HepG2 (cell line): ENCODE measurements around the gene PPIA. TPM values are rescaled to one million over a fixed set of nuclear protein-coding genes. Genes with fewer than 3 reads are reported as not detected.

Experiments
- ATAC-seq: fragments of 200-7000 bp; cut with Tn5 transposase; 3 replicates; pipeline ENCODE4 v1.9.1; 2020; ENCODE audit warnings: mild to moderate bottlenecking, moderate library complexity
- BruUV-seq: library from RNA; stranded (reverse); fragments of 400-500 nt; replicated peaks from 2 replicates; lab custom pipeline; 2021; lab: Mats Ljungman, UMichigan
- CTCF ChIA-PET: fragments of 300-600 bp; formaldehyde crosslinking; extraction: SDS; loops from one replicate; lab custom pipeline; 2021; ENCODE audit warnings: low total read pairs, inconsistent platforms, low intra/inter-chr PET ratio; lab: Yijun Ruan, JAX
- POLR2A ChIA-PET: fragments of 350-600 bp; sonication (Branson Sonifier 250); formaldehyde crosslinking; loops from one replicate; lab custom pipeline; 2020; ENCODE audit warnings: antibody characterized with exemption, inconsistent platforms; lab: Yijun Ruan, JAX
- DNase-seq: peaks from one replicate; pipeline ENCODE4 v3.0.0-alpha.2; 2015; ENCODE audit warnings: low spot score
- FAIRE-seq: peaks from 3 replicates; lab custom pipeline; 2011; peaks lifted over from hg19 to GRCh38; lab: Jason Lieb, UNC
- H2AFZ ChIP-seq: one replicate; pipeline ENCODE4 v1.6.1; 2011; ENCODE audit warnings: low read length, inconsistent platforms
- H3K27ac ChIP-seq: fragments of 300-600 bp; 3 replicates; pipeline ENCODE4 v1.8.0; 2011; ENCODE audit warnings: mixed run types, mild to moderate bottlenecking, mixed read lengths, low read length, inconsistent platforms; ENCODE audit not compliant: insufficient read depth; ENCODE audit errors: extremely low read length
- H3K27me3 ChIP-seq, 2 experiments: fragments of 200-600 bp in 1 of 2; 2 replicates in 1 of 2; 3 replicates in 1 of 2; pipeline versions ENCODE4 v1.6.0 to v1.8.0; 2011; ENCODE audit warnings: low read length in 2 of 2, mild to moderate bottlenecking in 2 of 2, moderate library complexity in 2 of 2, inconsistent platforms in 1 of 2; ENCODE audit not compliant: insufficient read depth in 2 of 2, control insufficient read depth in 1 of 2
- H3K36me3 ChIP-seq, 2 experiments: fragments of 200-600 bp in 1 of 2; replicated peaks in 1 of 2; 2 replicates in 1 of 2; 3 replicates in 1 of 2; pipeline versions ENCODE4 v1.5.1 to v1.8.0; 2011; ENCODE audit warnings: low read length in 2 of 2, inconsistent platforms in 1 of 2; ENCODE audit not compliant: insufficient read depth in 2 of 2, control insufficient read depth in 1 of 2
- H3K4me1 ChIP-seq: 2 replicates; pipeline ENCODE4 v1.5.1; 2012; ENCODE audit warnings: low read length, inconsistent platforms; ENCODE audit not compliant: insufficient read depth
- H3K4me2 ChIP-seq: 2 replicates; pipeline ENCODE4 v1.6.0; 2011; ENCODE audit warnings: low read depth, low read length, inconsistent platforms
- H3K4me3 ChIP-seq, 3 experiments: fragments of 200-600 bp in 1 of 3; sonication (generic), shearing (Covaris generic) in 1 of 3; replicated peaks in 1 of 3; 2 replicates each; pipeline ENCODE4 v1.5.1; 2011 to 2016; ENCODE audit warnings: low read length in 3 of 3, inconsistent platforms in 2 of 3, low read depth in 2 of 3, mild to moderate bottlenecking in 2 of 3, control low read depth in 1 of 3, mixed read lengths in 1 of 3; ENCODE audit not compliant: insufficient read depth in 1 of 3
- H3K79me2 ChIP-seq: one replicate; pipeline ENCODE4 v1.6.1; 2011; ENCODE audit warnings: low read length, inconsistent platforms; ENCODE audit not compliant: insufficient read depth
- H3K9ac ChIP-seq: 2 replicates; pipeline ENCODE4 v1.6.0; 2011; ENCODE audit warnings: mild to moderate bottlenecking, low read depth, low read length, inconsistent platforms; ENCODE audit not compliant: insufficient read depth
- H3K9me3 ChIP-seq: 2 replicates; pipeline ENCODE4 v1.5.1; 2012; ENCODE audit warnings: mild to moderate bottlenecking, low read length
- H4K20me1 ChIP-seq: 2 replicates; pipeline ENCODE4 v1.6.0; 2011; ENCODE audit warnings: inconsistent platforms, mild to moderate bottlenecking, low read length, moderate library complexity; ENCODE audit not compliant: insufficient read depth
- ATF7 ChIP-seq, 2 experiments: fragments of 450-650 bp in 1 of 2; sonication (generic) in 1 of 2; formaldehyde crosslinking in 1 of 2; IDR thresholded peaks; 2 replicates each; pipeline versions ENCODE4 v1.4.0 to v1.6.1; 2016 to 2020; ENCODE audit warnings: antibody characterized with exemption in 1 of 2, mild to moderate bottlenecking in 1 of 2, missing genetic modification reagents in 1 of 2
- CCDC6 ChIP-seq: sonication (generic); formaldehyde crosslinking; IDR thresholded peaks from 2 replicates; pipeline ENCODE4 v1.8.1; 2022; ENCODE audit warnings: mild to moderate bottlenecking, missing genetic modification reagents, moderate library complexity
- ELF1 ChIP-seq: sonication (generic); formaldehyde crosslinking; IDR thresholded peaks from 2 replicates; pipeline ENCODE4 v1.4.0; 2020; ENCODE audit warnings: missing genetic modification reagents
- FLYWCH1 ChIP-seq: sonication (generic); formaldehyde crosslinking; IDR thresholded peaks from 2 replicates; pipeline ENCODE4 v1.8.1; 2023; ENCODE audit warnings: mild to moderate bottlenecking, missing genetic modification reagents
- SATB2 ChIP-seq: sonication (generic); formaldehyde crosslinking; IDR thresholded peaks from 2 replicates; pipeline ENCODE4 v1.5.0; 2020; ENCODE audit warnings: missing genetic modification reagents
- TRIM24 ChIP-seq: sonication (generic); formaldehyde crosslinking; IDR thresholded peaks from 2 replicates; pipeline ENCODE4 v1.8.0; 2022; ENCODE audit warnings: mild to moderate bottlenecking, missing genetic modification reagents
- ZNF777 ChIP-seq: sonication (generic); formaldehyde crosslinking; IDR thresholded peaks from 2 replicates; pipeline ENCODE4 v1.4.0; 2020; ENCODE audit warnings: missing genetic modification reagents
- WGBS: methylation state at CpG from one replicate; pipeline ENCODE4 v1.1.6; 2017; ENCODE audit warnings: low lambda C conversion rate; 5-methylcytosine and 5-hydroxymethylcytosine counted together
- in situ Hi-C: cut with HindIII; loops from 2 replicates; pipeline ENCODE4 v1.10.0; 2017; ENCODE audit warnings: low pct_unique_long_range_greater_than_20kb; ENCODE audit not compliant: extremely low pct_ligation_motif_present
- intact Hi-C: fragments of 100-400 bp; cut with micrococcal nuclease; formaldehyde crosslinking; loops from one replicate; pipeline ENCODE4 v1.10.0; 2022; ENCODE audit not compliant: unreplicated experiment
- polyA plus RNA-seq, 8 experiments: library from polyadenylated mRNA; depleted of rRNA in 3 of 8; stranded (reverse) in 7 of 8; unstranded in 1 of 8; fragments of >200 nt; fragmentation: Illumina TruSeq in 4 of 8; extraction: Trizol in 4 of 8; gene quantifications; 2 replicates each; pipeline versions ENCODE4 v1.2.1 to v1.2.3, GENCODE V29; 2011 to 2016; ENCODE audit warnings: low read depth in 4 of 8, missing spikeins in 1 of 8, mixed read lengths in 1 of 8; ENCODE audit not compliant: insufficient read depth in 1 of 8
- total RNA-seq, 5 experiments: library from RNA; depleted of rRNA; stranded (reverse); fragments of >200 nt; fragmentation: Illumina TruSeq; extraction: Trizol; gene quantifications; 2 replicates each; pipeline ENCODE4 v1.2.3, GENCODE V29; 2016; ENCODE audit warnings: low read depth in 1 of 5
- TF ChIP-seq, protein P1 (sequence below): sonication (generic); formaldehyde crosslinking; IDR thresholded peaks from 2 replicates; pipeline ENCODE4 v1.8.0; 2022; ENCODE audit warnings: mild to moderate bottlenecking, missing genetic modification reagents
- TF ChIP-seq, protein P2 (sequence below): sonication (generic); formaldehyde crosslinking; conservative IDR thresholded peaks from 2 replicates; pipeline ENCODE4 v1.4.0; 2020; ENCODE audit warnings: missing genetic modification reagents
- TF ChIP-seq, protein P3 (sequence below): sonication (generic); formaldehyde crosslinking; IDR thresholded peaks from 2 replicates; pipeline ENCODE4 v1.4.0; 2020; ENCODE audit warnings: low read depth, mild to moderate bottlenecking, missing genetic modification reagents

Gene PPIA
- total and polyA plus RNA-seq, 2 of the 13 experiments (the other 11 are each of a cell fraction or from before 2014, with no cell fraction given), result 2,268 to 3,010 TPM

DNA sequence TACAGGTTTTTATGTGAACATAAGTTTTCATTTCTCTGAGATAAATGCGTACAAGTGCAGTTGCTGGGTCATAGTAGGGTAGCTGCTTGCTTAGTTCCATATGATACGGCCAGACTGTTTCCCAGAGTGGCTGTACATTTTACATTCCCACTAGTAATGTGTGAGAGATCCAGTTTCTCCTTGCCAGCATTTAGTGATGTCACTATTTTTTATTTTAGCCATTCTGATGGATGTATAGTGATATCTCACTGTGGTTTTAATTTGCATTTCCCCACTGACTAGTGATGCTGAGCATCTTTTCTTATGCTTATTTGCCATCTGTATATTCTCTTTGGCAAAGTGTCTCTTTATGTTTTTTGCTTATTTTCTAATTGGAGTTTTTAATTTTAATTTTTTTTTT is 43.7 kb upstream of the PPIA start:
- in situ Hi-C loops, result loop anchor here (25.0 kb wide), 1 partner anchor 166 kb away; the partner anchor contains the start of gene TMED4
- no peak for FAIRE-seq
- intact Hi-C loops, result no loop called here
- Histone ChIP-seq H3K9ac (no peak overlapping the region), H3K79me2 (peaks cover 23% of the 10 kb centered on the region), H3K36me3 (peaks cover 8 to 9% of the 10 kb centered on the region in 2 experiments; a peak in 3 of 5 replicates), H3K4me3 (no peak overlapping the region), H4K20me1 (peaks cover 7% of the 10 kb centered on the region), H3K9me3 (no peaks in the 10 kb centered on the region), H3K4me1 (peaks cover 26% of the 10 kb centered on the region), H2AFZ (no peak overlapping the region), H3K27ac (no peak overlapping the region), H3K4me2 (no peak overlapping the region), H3K27me3 (no peaks in the 10 kb centered on the region; a peak in 1 of 5 replicates)
- WGBS, result 94% methylated on average over 2 of the region's 2 CpGs
- ATAC-seq, result no peak
- TF ChIP-seq, protein P1, sequence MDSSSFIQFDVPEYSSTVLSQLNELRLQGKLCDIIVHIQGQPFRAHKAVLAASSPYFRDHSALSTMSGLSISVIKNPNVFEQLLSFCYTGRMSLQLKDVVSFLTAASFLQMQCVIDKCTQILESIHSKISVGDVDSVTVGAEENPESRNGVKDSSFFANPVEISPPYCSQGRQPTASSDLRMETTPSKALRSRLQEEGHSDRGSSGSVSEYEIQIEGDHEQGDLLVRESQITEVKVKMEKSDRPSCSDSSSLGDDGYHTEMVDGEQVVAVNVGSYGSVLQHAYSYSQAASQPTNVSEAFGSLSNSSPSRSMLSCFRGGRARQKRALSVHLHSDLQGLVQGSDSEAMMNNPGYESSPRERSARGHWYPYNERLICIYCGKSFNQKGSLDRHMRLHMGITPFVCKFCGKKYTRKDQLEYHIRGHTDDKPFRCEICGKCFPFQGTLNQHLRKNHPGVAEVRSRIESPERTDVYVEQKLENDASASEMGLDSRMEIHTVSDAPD (CRISPR knock-in tag), result no peak
- TF ChIP-seq ATF7 (IDR thresholded peaks at IDR 0.05) (peak; percentile 56), ATF7 (CRISPR knock-in tag; IDR thresholded peaks at IDR 0.05) (no peak)
- BruUV-seq, result no TSS peak
- CTCF ChIA-PET, result no interaction called here
- no peak for DNase-seq
- POLR2A ChIA-PET, result no interaction called here

DNA sequence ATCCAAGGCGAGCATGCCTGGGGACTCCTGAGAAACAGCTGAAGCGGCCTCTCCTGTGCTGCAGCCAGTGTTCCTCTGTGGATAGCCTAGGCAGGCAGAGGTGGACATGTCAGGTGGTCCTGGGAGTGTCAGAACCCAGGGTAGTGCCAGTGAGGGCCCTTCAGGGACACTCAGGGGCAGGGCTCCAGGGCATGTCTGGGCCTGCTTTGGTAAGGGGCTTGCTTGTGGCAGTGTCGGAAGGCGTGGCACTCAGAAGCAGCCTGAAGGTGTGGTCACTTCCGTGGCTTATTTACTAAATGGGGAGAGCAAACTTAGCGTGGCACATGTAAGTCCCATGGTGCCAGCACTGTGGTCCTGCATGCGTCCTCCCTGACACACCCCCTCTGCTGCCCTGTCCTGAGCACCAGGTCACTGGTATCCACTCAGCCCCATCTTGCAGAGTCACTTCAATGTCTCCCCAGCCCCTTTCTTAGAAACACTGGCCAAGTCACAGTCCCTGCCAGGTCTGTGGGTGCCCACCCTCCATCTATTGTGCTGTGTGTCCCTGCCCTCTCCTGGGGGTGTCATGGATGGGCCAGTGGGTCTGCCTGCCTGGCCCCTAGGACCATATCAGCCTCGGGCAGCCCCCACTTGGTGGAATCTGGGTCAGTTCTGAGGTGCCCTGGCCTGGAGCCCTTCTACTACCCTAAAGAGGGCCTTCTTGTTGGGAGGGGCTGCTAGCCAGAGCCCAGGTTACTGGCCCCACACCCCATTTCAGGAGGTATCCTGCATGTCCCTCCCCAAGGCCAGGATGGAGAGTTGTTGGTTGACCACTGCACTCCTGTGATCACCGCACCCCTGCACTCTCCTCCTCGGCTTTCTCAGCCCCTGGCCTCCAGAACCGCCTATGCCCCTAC is 41.4 kb upstream of the PPIA start:
- no peaks in the 10 kb centered on the region for H3K9me3 ChIP-seq
- no peak overlapping the region for H3K4me3 ChIP-seq
- H3K79me2 ChIP-seq, result peaks cover 12% of the 10 kb centered on the region
- no peak for DNase-seq
- no peaks in the 10 kb centered on the region for H3K27me3 ChIP-seq
- H2AFZ ChIP-seq, result no peak overlapping the region
- TF ChIP-seq, protein P2, sequence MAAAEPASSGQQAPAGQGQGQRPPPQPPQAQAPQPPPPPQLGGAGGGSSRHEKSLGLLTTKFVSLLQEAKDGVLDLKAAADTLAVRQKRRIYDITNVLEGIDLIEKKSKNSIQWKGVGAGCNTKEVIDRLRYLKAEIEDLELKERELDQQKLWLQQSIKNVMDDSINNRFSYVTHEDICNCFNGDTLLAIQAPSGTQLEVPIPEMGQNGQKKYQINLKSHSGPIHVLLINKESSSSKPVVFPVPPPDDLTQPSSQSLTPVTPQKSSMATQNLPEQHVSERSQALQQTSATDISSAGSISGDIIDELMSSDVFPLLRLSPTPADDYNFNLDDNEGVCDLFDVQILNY, result no peak
- TF ChIP-seq CCDC6 (CRISPR knock-in tag), result no peak
- no peak for TF ChIP-seq ELF1 (CRISPR knock-in tag)
- TF ChIP-seq ZNF777 (CRISPR knock-in tag), result no peak
- TF ChIP-seq, protein P3, sequence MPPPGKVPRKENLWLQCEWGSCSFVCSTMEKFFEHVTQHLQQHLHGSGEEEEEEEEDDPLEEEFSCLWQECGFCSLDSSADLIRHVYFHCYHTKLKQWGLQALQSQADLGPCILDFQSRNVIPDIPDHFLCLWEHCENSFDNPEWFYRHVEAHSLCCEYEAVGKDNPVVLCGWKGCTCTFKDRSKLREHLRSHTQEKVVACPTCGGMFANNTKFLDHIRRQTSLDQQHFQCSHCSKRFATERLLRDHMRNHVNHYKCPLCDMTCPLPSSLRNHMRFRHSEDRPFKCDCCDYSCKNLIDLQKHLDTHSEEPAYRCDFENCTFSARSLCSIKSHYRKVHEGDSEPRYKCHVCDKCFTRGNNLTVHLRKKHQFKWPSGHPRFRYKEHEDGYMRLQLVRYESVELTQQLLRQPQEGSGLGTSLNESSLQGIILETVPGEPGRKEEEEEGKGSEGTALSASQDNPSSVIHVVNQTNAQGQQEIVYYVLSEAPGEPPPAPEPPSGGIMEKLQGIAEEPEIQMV (CRISPR knock-in tag), result no peak
- TF ChIP-seq SATB2, result no peak
- TF ChIP-seq FLYWCH1, result no peak
- TF ChIP-seq TRIM24 (CRISPR knock-in tag), result no peak
- no peak overlapping the region for H3K9ac ChIP-seq
- H3K27ac ChIP-seq, result no peak overlapping the region
- H3K4me1 ChIP-seq, result peaks cover 19% of the 10 kb centered on the region
- FAIRE-seq, result no peak
- no peaks in the 10 kb centered on the region for H4K20me1 ChIP-seq
- in situ Hi-C loops (loop anchor here (25.0 kb wide), 1 partner anchor 168 kb away; the partner anchor contains the start of gene TMED4), intact Hi-C loops (no loop called here)
- ChIA-PET POLR2A (no interaction called here), CTCF (no interaction called here)
- ATAC-seq, result no peak
- WGBS, result 94% methylated on average over 9 of the region's 11 CpGs
- H3K4me2 ChIP-seq, result no peak overlapping the region
- H3K36me3 ChIP-seq, result peaks cover 10 to 12% of the 10 kb centered on the region in 2 experiments; a peak in 3 of 5 replicates
- BruUV-seq, result no TSS peak
